Activated CD4-positive, alpha-beta T cell treated with anti-CD3 and anti-CD28 coated beads, Interleukin-2, Interleukin-4, amounts not matched to agents 100 ng/mL and 50 ng/mL, durations not matched to agents 16 hours and 8 hours (primary cell): ENCODE measurements around the gene NDUFB11.
A peak's percentile ranks its signal among the peaks of the same experiment; 100 is the strongest.

Experiments
- DNase-seq: peaks from one replicate; pipeline ENCODE4 v3.0.0-alpha.2; 2020; ENCODE audit warnings: low spot score

NDUFB11 gene

GRCh38 chrX:47144626-47145394, at the start of gene NDUFB11, which contains the start of gene RBM10:
Gene NDUFB11, minus strand, starts transcription at chrX:47144702. Its CDS starts 23 bp downstream, at chrX:47144679.
Gene RBM10, plus strand, starts transcription at chrX:47145221. Its CDS starts 2,261 bp downstream, at chrX:47147482.
- peak; percentile 93 for DNase-seq

GRCh38 chrX:47193475-47194193, 49.1 kb upstream of the NDUFB11 start, which contains the start of gene UBA1:
Gene UBA1, plus strand, starts transcription at chrX:47193829. Its CDS starts 4,974 bp downstream, at chrX:47198803.
- DNase-seq: peak; percentile 98

DNA sequence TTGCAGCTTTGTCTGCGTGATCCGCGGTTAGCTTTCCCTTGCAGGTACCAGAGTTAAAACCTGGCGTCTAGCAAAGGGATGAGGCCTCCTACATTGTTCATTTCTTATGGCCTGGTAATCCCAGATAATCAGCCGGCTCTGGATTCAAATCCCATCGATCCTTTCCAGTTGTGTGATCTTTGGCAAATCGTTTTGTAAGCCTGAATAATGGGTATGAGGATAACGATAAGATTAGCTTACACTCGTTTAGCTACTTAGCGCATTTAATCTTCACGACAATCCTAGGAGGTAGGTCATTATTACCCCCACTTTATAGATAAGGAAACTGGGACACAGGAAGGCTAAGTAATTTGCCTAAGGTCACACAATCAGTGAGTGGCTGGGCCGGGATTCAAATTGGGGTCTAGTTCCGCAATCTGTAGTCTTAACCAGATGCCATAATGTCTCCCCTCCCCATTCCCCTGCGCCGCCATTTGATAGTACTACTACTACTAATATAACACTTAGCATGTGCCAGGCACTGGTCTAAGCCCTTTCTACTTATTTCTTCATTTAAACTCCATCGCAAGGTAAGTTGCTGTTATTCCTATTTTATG, 47.4 kb upstream of the NDUFB11 start:
- no peak for DNase-seq

DNA sequence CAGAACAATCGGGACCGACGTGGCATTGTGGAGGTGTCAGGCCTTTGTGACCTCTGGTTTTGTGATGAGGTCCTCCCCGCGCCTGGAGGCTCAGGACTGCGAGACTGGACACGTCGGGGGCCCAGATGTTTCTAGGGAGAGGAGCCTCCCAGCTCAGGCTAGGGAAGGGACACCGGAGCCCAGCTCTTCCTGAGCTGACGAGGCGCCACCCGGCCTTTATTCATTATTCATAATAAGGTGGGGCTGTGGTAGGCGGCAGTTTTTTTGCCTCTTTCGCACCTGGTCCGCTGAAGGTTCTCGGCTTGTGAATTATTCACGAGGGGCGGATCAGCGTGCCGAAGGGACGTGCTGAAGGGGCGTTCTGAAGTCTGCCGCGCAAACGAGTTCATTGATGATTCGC, 46.8 kb upstream of the NDUFB11 start:
- DNase-seq: peak; percentile 40

- peak; percentile 90 for DNase-seq
Measured at GRCh38 chrX:47190445-47191269, 46.2 kb upstream of the NDUFB11 start.

DNA sequence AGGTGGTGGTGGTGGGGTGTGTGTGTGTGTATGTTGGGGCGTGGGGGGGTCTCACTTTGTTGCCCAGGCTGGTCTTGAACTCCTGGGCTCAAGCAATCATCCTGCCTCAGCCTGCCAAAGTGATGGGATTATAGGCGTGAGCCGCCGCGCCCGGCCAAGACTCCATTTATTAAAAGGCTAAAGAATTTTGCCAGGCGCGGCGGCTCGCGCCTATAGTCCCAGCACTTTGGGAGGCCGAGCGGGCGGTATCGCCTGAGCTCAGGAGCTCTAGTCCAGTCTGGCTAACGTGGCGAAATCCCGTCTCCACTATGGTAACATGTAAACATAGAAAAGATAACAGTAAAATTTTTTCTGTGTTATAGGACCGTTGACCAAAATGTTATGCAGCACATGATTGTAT, 45.4 kb upstream of the NDUFB11 start:
- no peak for DNase-seq

- DNase-seq: no peak
Measured at GRCh38 chrX:47187106-47187677, 42.7 kb upstream of the NDUFB11 start.

DNA sequence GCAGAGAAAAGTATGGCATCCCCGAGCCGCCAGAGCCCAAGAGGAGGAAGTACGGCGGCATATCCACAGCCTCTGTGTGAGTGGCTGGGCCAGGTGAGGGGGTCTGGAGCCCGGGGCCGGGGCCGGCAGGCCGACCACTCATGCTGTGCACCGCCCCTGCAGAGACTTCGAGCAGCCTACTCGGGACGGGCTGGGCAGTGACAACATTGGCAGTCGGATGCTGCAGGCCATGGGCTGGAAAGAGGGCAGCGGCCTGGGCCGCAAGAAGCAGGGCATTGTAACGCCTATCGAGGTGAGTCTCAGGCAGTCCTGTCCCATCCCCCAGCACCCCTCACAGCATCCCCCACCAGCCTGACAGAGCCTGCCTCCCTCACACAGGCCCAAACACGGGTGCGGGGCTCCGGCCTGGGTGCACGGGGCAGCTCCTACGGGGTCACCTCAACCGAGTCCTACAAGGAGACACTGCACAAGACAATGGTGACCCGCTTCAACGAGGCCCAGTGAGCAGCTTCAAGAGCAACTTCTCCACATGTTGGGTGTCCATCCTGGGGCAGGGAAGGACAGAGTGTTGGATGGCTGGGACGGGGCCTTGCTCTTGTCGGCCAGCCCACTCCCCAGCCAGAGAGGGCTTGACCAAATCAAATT, 41.7 kb upstream of the NDUFB11 start:
- DNase-seq: no peak

DNA sequence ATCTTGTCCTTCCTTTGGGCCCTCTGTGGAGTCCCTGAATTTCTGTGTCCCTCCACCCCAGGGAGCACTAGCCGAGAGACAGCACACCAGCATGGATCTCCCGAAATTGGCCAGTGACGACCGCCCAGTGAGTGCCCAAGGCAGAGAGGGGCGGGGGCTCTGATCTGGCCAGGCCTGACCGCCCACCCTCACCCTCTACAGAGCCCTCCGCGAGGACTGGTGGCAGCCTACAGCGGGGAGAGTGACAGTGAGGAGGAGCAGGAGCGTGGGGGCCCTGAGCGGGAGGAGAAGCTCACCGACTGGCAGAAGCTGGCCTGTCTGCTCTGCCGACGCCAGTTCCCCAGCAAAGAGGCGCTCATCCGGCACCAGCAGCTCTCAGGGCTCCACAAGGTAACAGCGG, 40.7 kb upstream of the NDUFB11 start:
- DNase-seq: no peak

DNA sequence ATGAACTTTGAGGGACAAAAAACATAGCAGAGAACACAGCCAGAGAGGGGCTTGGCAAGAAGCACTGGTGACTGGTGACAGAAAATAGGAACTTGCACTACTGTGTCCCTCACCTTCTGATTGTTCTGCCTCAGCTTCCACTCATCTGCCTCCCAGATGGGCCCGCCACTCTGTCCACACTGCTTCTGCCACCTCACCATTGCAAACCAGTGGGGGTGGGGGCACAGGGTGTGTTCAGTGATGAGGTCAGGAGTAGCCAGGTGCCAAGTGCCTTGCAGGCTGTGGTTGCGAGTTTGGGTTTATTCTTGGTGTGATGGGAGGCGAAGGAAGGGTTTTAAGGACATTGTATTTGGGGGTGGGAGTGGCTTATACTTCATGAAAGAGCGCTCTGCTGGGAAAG, 40.0 kb upstream of the NDUFB11 start:
- no peak for DNase-seq

DNA sequence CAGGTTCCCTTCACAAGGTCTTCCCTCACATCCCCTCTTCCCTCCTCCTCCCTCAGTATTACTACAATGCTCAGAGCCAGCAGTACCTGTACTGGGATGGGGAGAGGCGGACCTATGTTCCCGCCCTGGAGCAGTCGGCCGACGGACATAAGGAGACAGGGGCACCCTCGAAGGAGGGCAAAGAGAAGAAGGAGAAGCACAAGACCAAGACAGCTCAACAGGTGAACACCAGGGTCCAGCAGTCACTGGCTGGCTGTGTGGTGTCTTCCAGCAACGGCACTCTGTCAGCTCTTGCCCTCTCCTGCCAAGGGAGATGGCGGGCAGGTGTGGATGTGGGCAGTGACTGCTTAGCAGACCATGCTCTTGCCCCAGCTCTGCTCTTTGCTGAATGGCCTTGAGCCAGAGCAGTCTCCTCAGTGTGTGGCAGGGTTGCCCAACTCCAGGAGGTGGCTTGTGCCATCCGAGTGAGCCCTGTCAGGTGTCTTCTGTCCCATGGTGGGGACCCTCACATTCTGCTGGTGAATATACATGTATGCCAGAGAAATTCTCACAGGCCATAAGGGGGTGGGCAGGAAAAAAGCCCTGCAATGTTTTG, 37.7 kb upstream of the NDUFB11 start:
- no peak for DNase-seq

DNA sequence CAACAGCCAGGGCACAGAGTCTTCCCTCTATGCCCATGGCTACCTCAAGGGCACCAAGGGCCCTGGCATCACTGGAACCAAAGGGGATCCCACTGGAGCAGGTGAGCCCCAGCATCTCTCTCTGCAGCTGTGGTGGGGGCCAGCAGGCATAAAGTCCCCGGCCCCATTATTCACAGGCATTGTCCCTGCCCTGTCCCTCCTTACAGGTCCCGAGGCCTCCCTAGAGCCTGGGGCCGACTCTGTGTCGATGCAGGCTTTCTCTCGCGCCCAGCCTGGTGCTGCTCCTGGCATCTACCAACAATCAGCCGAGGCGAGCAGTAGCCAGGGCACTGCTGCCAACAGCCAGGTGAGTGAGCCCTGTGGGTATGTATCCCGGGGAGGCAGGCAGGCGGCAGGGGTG, 36.8 kb upstream of the NDUFB11 start:
- DNase-seq: no peak

DNA sequence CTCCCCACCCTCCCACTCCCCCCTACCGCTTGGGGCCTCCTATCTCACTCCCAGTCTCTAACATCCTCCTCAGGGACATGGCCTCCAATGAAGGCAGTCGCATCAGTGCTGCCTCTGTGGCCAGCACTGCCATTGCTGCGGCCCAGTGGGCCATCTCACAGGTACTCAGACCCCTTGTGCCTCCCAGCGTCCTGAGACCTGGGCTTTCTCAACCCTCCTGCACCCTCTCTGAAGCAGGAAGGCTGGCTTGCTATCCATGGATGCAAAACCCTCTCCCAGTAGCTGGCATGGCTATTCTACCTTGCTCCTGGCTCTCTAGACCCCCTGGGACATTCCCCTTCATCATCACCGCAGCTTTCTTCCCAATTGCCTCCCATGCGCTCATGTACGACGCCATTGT, 35.8 kb upstream of the NDUFB11 start:
- DNase-seq: no peak

DNA sequence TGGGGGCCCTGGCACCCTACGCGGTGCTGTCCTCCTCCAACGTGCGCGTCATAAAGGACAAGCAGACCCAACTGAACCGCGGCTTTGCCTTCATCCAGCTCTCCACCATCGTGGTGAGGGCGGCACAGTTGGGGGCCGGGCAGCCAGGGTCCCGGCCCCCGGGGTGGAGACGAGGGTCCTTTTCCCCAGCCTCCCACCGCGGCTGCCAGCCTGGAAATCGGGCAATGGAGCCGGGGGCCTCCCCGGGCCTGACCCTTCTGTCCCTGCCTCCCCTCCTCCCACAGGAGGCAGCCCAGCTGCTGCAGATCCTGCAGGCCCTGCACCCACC, 35.4 kb upstream of the NDUFB11 start:
- DNase-seq: no peak

GRCh38 chrX:47179221-47179927, 34.9 kb upstream of the NDUFB11 start:
- DNase-seq: no peak

DNA sequence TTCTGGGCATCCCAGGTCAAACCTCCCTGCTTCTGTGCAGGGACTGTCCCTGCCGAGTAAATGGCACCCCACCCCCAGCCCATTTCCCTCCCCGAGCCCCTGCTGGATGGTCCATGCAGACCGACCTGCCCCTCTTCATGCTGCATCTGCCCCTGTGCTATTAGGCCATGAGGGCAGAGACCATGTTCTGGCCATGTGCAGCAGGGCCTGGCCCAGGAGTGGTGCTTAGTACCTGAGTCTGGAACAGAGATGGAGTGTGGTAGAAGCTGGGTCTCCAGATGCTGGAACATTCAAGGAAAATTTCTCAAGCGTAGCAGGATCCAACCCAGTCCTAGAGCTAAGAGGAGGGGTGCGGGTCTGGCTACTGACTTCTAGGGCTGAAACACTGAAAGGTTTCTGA, 33.8 kb upstream of the NDUFB11 start:
- DNase-seq: no peak

DNA sequence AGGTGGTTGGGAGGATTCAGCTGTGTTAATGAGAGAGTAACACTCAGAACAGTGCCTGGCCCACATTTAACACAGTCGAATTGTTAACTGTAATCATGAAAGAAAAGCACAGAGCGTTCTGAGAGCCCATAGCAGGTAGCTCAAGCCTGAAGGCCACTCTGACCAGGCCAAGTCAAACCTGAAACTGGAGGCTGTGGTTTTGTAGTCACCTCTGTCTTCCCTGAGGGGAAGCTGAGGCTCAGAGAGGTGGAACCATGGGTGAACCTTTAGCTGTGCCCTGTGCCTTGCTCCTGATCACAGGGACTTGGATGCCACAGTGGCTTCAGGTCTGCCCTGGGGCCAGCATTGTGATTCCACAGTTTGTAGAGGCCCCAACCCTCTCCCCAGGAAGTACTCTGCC, 32.6 kb upstream of the NDUFB11 start:
- DNase-seq: no peak

DNA sequence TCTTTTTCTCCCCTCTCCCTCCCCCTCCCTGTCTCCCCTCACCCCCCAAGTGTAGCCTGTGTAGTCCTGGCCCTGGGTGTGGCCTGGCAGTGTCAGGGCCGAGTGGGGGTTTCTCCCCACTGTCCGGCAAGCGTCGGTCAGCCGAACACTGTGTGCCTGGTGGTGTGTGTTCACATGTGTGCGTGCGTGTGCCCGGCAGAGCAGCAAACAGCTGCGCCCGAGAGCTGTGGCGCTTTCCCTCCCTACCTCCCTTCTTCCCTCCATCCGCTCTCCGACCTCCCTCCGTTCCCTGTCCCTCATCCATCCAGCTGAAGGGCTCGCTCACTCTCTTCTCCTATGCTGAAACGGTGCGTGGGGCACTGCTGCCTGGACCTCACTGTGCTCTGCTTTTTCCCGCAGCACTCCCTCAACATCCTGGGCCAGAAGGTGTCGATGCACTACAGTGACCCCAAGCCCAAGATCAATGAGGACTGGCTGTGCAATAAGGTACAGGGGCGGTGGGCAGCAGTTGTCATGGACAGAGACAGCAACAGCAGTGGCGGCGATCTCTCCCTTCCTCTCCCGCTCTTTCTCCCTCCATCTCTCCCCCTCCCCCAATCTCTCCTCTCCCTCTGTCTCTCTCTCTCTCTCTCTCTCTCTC, 31.7 kb upstream of the NDUFB11 start:
- no peak for DNase-seq

- no peak for DNase-seq
Measured at GRCh38 chrX:47175588-47175980, 31.1 kb upstream of the NDUFB11 start.
